ENCODE measurements around the gene NMNAT2. TPM values are rescaled to one million over a fixed set of nuclear protein-coding genes. Genes with fewer than 3 reads are reported as not detected.
A peak's percentile ranks its signal among the peaks of the same experiment; 100 is the strongest.

Gene NMNAT2
- total RNA-seq, 4 donors from 2014 or later, result 0.20 to 0.48 (median 0.27) TPM; not detected in 1

DNA sequence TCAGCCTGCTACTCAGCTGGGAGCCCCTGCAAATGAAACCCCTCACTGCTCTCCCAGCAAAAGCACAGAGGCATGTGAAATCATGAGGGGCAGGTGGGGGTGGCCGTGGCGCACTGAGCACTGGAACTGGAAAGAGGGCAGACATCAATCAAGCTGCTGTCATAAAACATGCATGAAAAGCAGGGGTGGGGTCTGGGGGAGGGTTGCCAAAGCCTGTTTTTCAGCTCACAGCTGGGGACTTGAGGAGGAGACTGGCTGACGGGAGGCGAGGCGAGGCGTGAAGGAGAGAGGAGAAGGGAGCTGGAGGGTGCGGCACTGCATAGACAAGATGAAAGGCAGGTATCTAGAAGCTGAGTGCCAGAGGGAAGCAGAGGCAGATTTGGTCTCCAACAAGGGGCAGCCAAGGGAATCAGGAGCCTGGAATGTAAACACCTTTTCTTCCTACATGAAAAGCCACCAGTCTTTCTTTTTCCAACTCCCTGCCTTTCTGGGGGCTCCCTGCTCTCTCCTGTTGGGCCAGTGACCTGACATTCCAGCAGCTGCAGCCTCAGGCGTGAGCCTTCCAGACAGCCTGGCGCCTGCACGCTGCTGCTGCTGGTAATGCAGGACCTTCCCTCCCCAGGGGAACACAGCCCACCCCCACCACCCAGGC lies 87.0 kb downstream of the NMNAT2 start:
- peaks cover 0 to 19% (median 12%) of the 10 kb centered on the region in 4 donors for H3K4me1 ChIP-seq
- no peaks in the 10 kb centered on the region for H3K9me3 ChIP-seq
- 13 to 24% methylated on average over 6 to 10 of the region's 10 CpGs for WGBS, 2 donors (ENCODE audit: low coverage in 1 of 2)
- H3K27me3 ChIP-seq, result peaks cover 4% of the 10 kb centered on the region
- in situ Hi-C loops (cut with MboI; ENCODE audit: low pct_ligation_motif_present in 1 of 4, low pct_unique_long_range_greater_than_20kb in 1 of 4, low sequenced_read_pairs in 3 of 4), result no loop called here
- no peak overlapping the region for H3K4me3 ChIP-seq
- TF ChIP-seq POLR2AphosphoS5 (IDR thresholded peaks at IDR 0.05), result no peak
- TF ChIP-seq POLR2A (IDR thresholded peaks at IDR 0.05), result no peak
- no peak for TF ChIP-seq EP300 (IDR thresholded peaks at IDR 0.05; ENCODE audit: low read depth)
- H3K27ac ChIP-seq, result peak overlapping the region in 3 of 4 donors; percentile 29 to 58 (median 46)
- intact Hi-C loops (cut with DNase I; ENCODE audit: low total_unique reads), result no loop called here
- H3K36me3 ChIP-seq, result no peaks in the 10 kb centered on the region
- no peak for DNase-seq

DNA sequence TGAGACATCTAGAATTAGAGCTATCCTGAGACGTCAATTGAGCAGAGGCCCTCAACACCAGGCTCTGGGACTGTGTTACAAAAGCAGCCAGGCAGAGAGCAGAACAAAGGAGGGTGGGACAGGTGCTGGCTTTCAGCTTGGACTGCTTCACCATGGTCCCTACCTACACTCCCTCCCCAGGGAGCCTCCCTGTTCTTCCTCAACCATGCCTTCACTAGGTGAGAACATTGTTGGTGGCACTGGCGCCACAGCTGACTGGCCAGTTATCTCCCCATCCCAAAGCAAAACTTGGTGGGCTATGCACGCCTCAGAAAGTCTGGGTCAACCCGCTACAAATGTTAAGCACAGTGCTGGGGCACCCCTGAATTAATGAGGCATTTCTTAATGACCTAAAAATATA lies 87.8 kb downstream of the NMNAT2 start:
- 78% methylated on average over 4 of the region's 4 CpGs; no CpG with 5 or more reads in 1 of the 2 donors for WGBS, 2 donors (ENCODE audit: low coverage in 1 of 2)
- no peaks in the 10 kb centered on the region for H3K9me3 ChIP-seq
- DNase-seq, result no peak
- peaks cover 4% of the 10 kb centered on the region for H3K27me3 ChIP-seq
- in situ Hi-C loops (cut with MboI; ENCODE audit: low pct_ligation_motif_present in 1 of 4, low pct_unique_long_range_greater_than_20kb in 1 of 4, low sequenced_read_pairs in 3 of 4) (no loop called here), intact Hi-C loops (cut with DNase I; ENCODE audit: low total_unique reads) (no loop called here)
- H3K27ac ChIP-seq, result peak overlapping the region in 1 of 4 donors; percentile 46
- peaks cover 0 to 19% (median 12%) of the 10 kb centered on the region in 4 donors for H3K4me1 ChIP-seq
- TF ChIP-seq, protein P1, sequence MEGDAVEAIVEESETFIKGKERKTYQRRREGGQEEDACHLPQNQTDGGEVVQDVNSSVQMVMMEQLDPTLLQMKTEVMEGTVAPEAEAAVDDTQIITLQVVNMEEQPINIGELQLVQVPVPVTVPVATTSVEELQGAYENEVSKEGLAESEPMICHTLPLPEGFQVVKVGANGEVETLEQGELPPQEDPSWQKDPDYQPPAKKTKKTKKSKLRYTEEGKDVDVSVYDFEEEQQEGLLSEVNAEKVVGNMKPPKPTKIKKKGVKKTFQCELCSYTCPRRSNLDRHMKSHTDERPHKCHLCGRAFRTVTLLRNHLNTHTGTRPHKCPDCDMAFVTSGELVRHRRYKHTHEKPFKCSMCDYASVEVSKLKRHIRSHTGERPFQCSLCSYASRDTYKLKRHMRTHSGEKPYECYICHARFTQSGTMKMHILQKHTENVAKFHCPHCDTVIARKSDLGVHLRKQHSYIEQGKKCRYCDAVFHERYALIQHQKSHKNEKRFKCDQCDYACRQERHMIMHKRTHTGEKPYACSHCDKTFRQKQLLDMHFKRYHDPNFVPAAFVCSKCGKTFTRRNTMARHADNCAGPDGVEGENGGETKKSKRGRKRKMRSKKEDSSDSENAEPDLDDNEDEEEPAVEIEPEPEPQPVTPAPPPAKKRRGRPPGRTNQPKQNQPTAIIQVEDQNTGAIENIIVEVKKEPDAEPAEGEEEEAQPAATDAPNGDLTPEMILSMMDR (IDR thresholded peaks at IDR 0.05), result no peak
- no peak for TF ChIP-seq EP300 (IDR thresholded peaks at IDR 0.05; ENCODE audit: low read depth)
- no peak for TF ChIP-seq POLR2A (IDR thresholded peaks at IDR 0.05)
- TF ChIP-seq POLR2AphosphoS5 (IDR thresholded peaks at IDR 0.05), result no peak
- H3K36me3 ChIP-seq, result no peaks in the 10 kb centered on the region
- H3K4me3 ChIP-seq, result no peak overlapping the region

DNA sequence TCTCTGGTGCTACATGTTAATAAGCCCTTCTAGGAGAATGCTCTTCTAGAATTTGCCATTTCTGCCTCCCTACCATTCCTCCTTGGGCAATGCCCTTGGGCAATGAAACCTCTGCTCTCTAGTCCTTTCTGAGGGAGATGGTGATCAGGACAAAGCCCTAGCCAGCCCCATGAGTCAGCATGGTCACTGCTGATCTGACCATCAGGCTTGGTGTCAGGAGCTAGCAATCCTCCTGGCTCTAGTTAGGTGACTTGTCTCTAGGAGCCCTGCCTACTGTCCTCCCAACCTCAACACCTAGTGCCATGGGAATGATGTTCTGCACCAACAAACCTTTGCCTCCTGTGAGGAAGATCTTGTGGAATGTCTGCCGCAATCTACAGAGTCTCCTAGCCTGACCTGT lies 89.8 kb downstream of the NMNAT2 start:
- peaks cover 0 to 19% (median 12%) of the 10 kb centered on the region in 4 donors for H3K4me1 ChIP-seq
- H3K36me3 ChIP-seq, result no peaks in the 10 kb centered on the region
- WGBS, 2 donors (ENCODE audit: low coverage in 1 of 2), result 100% methylated on average over 1 of the region's 1 CpG; no CpG with 5 or more reads in 1 of the 2 donors
- H3K27me3 ChIP-seq, result peaks cover 4% of the 10 kb centered on the region
- H3K27ac ChIP-seq, result peak overlapping the region; percentile 41 to 83 (median 76)
- no peak overlapping the region for H3K4me3 ChIP-seq
- no peak for DNase-seq
- no peaks in the 10 kb centered on the region for H3K9me3 ChIP-seq
- intact Hi-C loops (cut with DNase I; ENCODE audit: low total_unique reads), result no loop called here
- no peak for TF ChIP-seq POLR2AphosphoS5 (IDR thresholded peaks at IDR 0.05)
- no peak for TF ChIP-seq POLR2A (IDR thresholded peaks at IDR 0.05)
- TF ChIP-seq, protein P1 (IDR thresholded peaks at IDR 0.05), result no peak
- TF ChIP-seq EP300 (IDR thresholded peaks at IDR 0.05; ENCODE audit: low read depth), result no peak
- in situ Hi-C loops (cut with MboI; ENCODE audit: low pct_ligation_motif_present in 1 of 4, low pct_unique_long_range_greater_than_20kb in 1 of 4, low sequenced_read_pairs in 3 of 4), result no loop called here

DNA sequence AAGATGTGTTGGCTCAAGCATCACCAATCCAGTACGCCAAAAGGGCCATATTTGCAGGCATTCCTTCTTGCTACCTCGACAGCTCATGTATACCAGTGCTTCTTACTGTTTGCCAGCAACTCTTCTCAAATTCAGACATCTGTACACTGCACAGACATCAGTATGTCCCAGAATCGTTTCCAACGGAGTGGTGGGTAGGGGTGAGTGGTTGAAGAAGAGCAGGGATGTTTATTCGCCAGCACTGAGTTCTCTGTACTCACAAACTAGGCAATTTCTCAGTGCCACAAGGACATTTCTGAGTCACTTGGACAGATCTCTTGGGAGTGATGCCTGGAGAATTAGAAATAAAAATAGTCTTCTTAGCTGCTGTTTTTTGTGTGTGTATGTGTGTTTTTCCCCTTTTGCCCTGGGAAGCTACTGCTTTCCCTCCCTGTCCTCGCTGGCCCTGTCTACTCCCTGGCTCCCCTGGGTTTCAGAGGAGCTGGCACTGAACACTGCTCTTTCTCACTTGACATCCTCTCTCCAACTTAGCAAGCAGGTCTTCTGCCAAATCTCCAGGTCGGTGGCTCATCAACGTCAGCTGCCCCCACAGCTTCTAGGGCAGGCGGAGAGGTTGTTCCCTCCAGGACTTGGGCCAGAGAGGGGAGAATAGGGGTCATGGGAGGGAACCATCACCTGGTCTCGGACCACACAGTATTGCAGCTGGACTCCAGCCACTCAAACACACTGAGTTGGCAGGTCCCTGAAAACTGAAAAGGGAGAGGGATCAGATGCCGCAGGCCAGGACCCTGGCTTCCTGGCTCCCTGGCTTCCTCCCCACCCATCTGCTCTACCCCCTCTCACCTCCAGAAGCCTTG lies 90.5 kb downstream of the NMNAT2 start:
- in situ Hi-C loops (cut with MboI; ENCODE audit: low pct_ligation_motif_present in 1 of 4, low pct_unique_long_range_greater_than_20kb in 1 of 4, low sequenced_read_pairs in 3 of 4) (no loop called here), intact Hi-C loops (cut with DNase I; ENCODE audit: low total_unique reads) (no loop called here)
- peak; percentile 40 for TF ChIP-seq EP300 (IDR thresholded peaks at IDR 0.05; ENCODE audit: low read depth)
- TF ChIP-seq POLR2A (IDR thresholded peaks at IDR 0.05), result no peak
- peak; percentile 57 to 73 (median 71) for TF ChIP-seq POLR2AphosphoS5 (IDR thresholded peaks at IDR 0.05)
- TF ChIP-seq, protein P1 (IDR thresholded peaks at IDR 0.05), result no peak
- no peaks in the 10 kb centered on the region for H3K36me3 ChIP-seq
- H3K4me1 ChIP-seq, result peaks cover 0 to 19% (median 12%) of the 10 kb centered on the region in 4 donors
- peak overlapping the region; percentile 41 to 83 (median 76) for H3K27ac ChIP-seq
- DNase-seq, result no peak
- 63 to 71% methylated on average over 2 to 11 of the region's 11 CpGs for WGBS, 2 donors (ENCODE audit: low coverage in 1 of 2)
- H3K9me3 ChIP-seq, result no peaks in the 10 kb centered on the region
- H3K4me3 ChIP-seq, result no peak overlapping the region
- peaks cover 4% of the 10 kb centered on the region for H3K27me3 ChIP-seq

Data from transverse colon (tissue), 4 donors.